Smooth muscle cell (in vitro differentiated cells): ENCODE data around the gene ZNF154. TPM values are rescaled to one million over a fixed set of nuclear protein-coding genes. Genes with fewer than 3 reads are reported as not detected.
A peak's percentile ranks its signal among the peaks of the same experiment; 100 is the strongest.

Experiments used
- DNase-seq: peaks from one replicate; lab custom pipeline; 2025; ENCODE audit not compliant: unreplicated experiment; lab: John Stamatoyannopoulos, UW
- H2AFZ ChIP-seq: fragments of 200-600 bp; sonication (generic); 2 replicates; pipeline ENCODE4 v1.6.0; 2016; ENCODE audit warnings: antibody characterized with exemption, low read depth, mild to moderate bottlenecking
- H3F3A ChIP-seq: fragments of 200-600 bp; sonication (generic); 2 replicates; pipeline ENCODE4 v1.6.0; 2017; ENCODE audit warnings: antibody characterized with exemption, low read depth
- H3K27ac ChIP-seq: fragments of 200-600 bp; sonication (generic); 2 replicates; pipeline ENCODE4 v1.5.1; 2016; ENCODE audit warnings: low read depth, mild to moderate bottlenecking
- H3K27me3 ChIP-seq: fragments of 200-600 bp; sonication (generic); 2 replicates; pipeline ENCODE4 v1.6.1; 2016; ENCODE audit warnings: low read depth, mild to moderate bottlenecking
- H3K36me3 ChIP-seq: fragments of 200-600 bp; sonication (generic); 2 replicates; pipeline ENCODE4 v1.5.1; 2016; ENCODE audit warnings: low read depth
- H3K4me1 ChIP-seq: fragments of 200-600 bp; sonication (generic); 2 replicates; pipeline ENCODE4 v1.5.1; 2016; ENCODE audit warnings: low read depth
- H3K4me2 ChIP-seq: fragments of 200-600 bp; sonication (generic); 2 replicates; pipeline ENCODE4 v1.6.0; 2016; ENCODE audit warnings: mild to moderate bottlenecking
- H3K4me3 ChIP-seq: fragments of 200-600 bp; sonication (generic); 2 replicates; pipeline ENCODE4 v1.5.1; 2016; ENCODE audit warnings: mild to moderate bottlenecking
- H3K79me2 ChIP-seq: fragments of 200-600 bp; sonication (generic); 2 replicates; pipeline ENCODE4 v1.6.0; 2016; ENCODE audit warnings: low read depth, mild to moderate bottlenecking
- H3K9ac ChIP-seq: fragments of 200-600 bp; sonication (generic); 2 replicates; pipeline ENCODE4 v1.6.0; 2016; ENCODE audit warnings: low read depth
- H3K9me3 ChIP-seq: fragments of 200-600 bp; sonication (generic); replicated peaks from 2 replicates; pipeline ENCODE4 v1.5.1; 2016; ENCODE audit warnings: low read depth
- H4K20me1 ChIP-seq: fragments of 200-600 bp; sonication (generic); 2 replicates; pipeline ENCODE4 v1.6.0; 2016; ENCODE audit warnings: low read depth
- WGBS: methylation state at CpG from one replicate; pipeline ENCODE4 v1.1.7; 2016; ENCODE audit warnings: low lambda C conversion rate; 5-methylcytosine and 5-hydroxymethylcytosine counted together
- polyA plus RNA-seq: library from polyadenylated mRNA; unstranded; fragments of >200 nt; fragmentation: Nextera tagmentation; extraction: Ambion mirVana; gene quantifications from 2 replicates; pipeline ENCODE4 v1.2.1, GENCODE V29; 2016
- total RNA-seq: library from RNA; depleted of rRNA; stranded (reverse); fragments of >200 nt; gene quantifications from 2 replicates; pipeline ENCODE4 v1.2.3, GENCODE V29; 2014
- TF ChIP-seq, protein P1 (sequence below): fragments of 200-600 bp; sonication (generic); IDR thresholded peaks from 2 replicates; pipeline ENCODE4 v1.5.1; 2017; ENCODE audit warnings: borderline replicate concordance, mild to moderate bottlenecking, antibody characterized with exemption; ENCODE audit not compliant: insufficient read depth, poor library complexity, severe bottlenecking

The ZNF154 gene
- total and polyA plus RNA-seq, 2 experiments from 2014 or later = 3.3 to 9.6 TPM

- WGBS = 100% methylated on average over 4 of the region's 4 CpGs
Observed at GRCh38 chr19:57719901-57720519, 11.0 kb upstream of the ZNF154 start.

GRCh38 chr19:57719424-57719823 is 10.4 kb upstream of the ZNF154 start:
- Histone ChIP-seq H4K20me1 (no peaks in the 10 kb centered on the region), H3K4me2 (no peak overlapping the region), H3K27ac (no peak overlapping the region), H3F3A (no peaks in the 10 kb centered on the region), H3K4me3 (no peak overlapping the region), H3K9me3 (peaks cover 25% of the 10 kb centered on the region), H3K27me3 (no peaks in the 10 kb centered on the region), H3K9ac (no peak overlapping the region), H2AFZ (no peak overlapping the region), H3K4me1 (no peaks in the 10 kb centered on the region), H3K36me3 (peaks cover 37% of the 10 kb centered on the region), H3K79me2 (peaks cover 3% of the 10 kb centered on the region)
- TF ChIP-seq, protein P1, sequence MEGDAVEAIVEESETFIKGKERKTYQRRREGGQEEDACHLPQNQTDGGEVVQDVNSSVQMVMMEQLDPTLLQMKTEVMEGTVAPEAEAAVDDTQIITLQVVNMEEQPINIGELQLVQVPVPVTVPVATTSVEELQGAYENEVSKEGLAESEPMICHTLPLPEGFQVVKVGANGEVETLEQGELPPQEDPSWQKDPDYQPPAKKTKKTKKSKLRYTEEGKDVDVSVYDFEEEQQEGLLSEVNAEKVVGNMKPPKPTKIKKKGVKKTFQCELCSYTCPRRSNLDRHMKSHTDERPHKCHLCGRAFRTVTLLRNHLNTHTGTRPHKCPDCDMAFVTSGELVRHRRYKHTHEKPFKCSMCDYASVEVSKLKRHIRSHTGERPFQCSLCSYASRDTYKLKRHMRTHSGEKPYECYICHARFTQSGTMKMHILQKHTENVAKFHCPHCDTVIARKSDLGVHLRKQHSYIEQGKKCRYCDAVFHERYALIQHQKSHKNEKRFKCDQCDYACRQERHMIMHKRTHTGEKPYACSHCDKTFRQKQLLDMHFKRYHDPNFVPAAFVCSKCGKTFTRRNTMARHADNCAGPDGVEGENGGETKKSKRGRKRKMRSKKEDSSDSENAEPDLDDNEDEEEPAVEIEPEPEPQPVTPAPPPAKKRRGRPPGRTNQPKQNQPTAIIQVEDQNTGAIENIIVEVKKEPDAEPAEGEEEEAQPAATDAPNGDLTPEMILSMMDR = no peak
- no peak for DNase-seq

More at GRCh38 chr19:57719901-57720519, 11.0 kb upstream of the ZNF154 start:
- H3K36me3 ChIP-seq = peaks cover 37% of the 10 kb centered on the region
- peaks cover 6% of the 10 kb centered on the region for H3K79me2 ChIP-seq
- H3F3A ChIP-seq = no peaks in the 10 kb centered on the region
- no peaks in the 10 kb centered on the region for H4K20me1 ChIP-seq
- H3K9ac ChIP-seq = no peak overlapping the region
- no peaks in the 10 kb centered on the region for H3K27me3 ChIP-seq
- H3K4me3 ChIP-seq = no peak overlapping the region
- no peak overlapping the region for H3K4me2 ChIP-seq
- H3K4me1 ChIP-seq = no peaks in the 10 kb centered on the region
- no peak for DNase-seq
- no peak overlapping the region for H2AFZ ChIP-seq
- H3K9me3 ChIP-seq = peaks cover 25% of the 10 kb centered on the region
- TF ChIP-seq, protein P1 = no peak
- no peak overlapping the region for H3K27ac ChIP-seq

DNA sequence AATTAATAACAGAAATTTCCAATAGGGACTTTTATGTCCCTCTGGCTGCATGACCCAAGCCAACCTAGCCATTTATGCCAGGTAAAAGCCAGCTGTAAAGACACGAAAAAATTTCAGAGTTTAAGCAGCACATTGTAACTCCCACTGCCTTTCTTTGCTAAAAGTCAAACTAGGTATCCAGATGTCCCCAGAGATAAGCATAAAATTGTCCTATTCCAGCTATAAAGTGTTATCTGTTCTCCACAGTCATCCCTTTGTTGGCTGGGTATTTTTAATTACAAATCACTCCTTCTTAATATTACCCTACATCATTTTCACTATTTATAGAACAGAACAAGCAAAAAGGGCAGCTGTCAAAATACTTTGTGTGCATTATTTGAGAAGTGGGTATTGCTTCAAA is 3.2 kb upstream of the ZNF154 start:
- Histone ChIP-seq H2AFZ (no peak overlapping the region), H3K36me3 (no peaks in the 10 kb centered on the region), H3K9ac (no peak overlapping the region), H3K27me3 (no peaks in the 10 kb centered on the region), H3K4me3 (no peak overlapping the region), H3K27ac (no peak overlapping the region), H3K4me1 (peaks cover 4% of the 10 kb centered on the region), H3F3A (no peaks in the 10 kb centered on the region), H3K9me3 (no peaks in the 10 kb centered on the region), H3K79me2 (peaks cover 12% of the 10 kb centered on the region), H3K4me2 (no peak overlapping the region), H4K20me1 (no peaks in the 10 kb centered on the region)
- TF ChIP-seq, protein P1 = no peak
- WGBS = 71% methylated on average over 1 of the region's 1 CpG
- DNase-seq = no peak

- peak overlapping the region; percentile 91 for H3K4me2 ChIP-seq
- H3K4me3 ChIP-seq = peak overlapping the region; percentile 89
- DNase-seq = no peak
- peaks cover 13% of the 10 kb centered on the region for H4K20me1 ChIP-seq
- TF ChIP-seq, protein P1 = no peak
- peaks cover 38% of the 10 kb centered on the region for H3K79me2 ChIP-seq
- no peaks in the 10 kb centered on the region for H3K9me3 ChIP-seq
- H3F3A ChIP-seq = no peaks in the 10 kb centered on the region
- H3K4me1 ChIP-seq = peaks cover 6% of the 10 kb centered on the region
- WGBS = 64% methylated on average over 15 of the region's 15 CpGs
- H2AFZ ChIP-seq = peak overlapping the region; percentile 94
- no peak overlapping the region for H3K9ac ChIP-seq
- no peaks in the 10 kb centered on the region for H3K27me3 ChIP-seq
- no peak overlapping the region for H3K27ac ChIP-seq
- H3K36me3 ChIP-seq = no peaks in the 10 kb centered on the region
Observed at GRCh38 chr19:57709616-57710015, 612 bp upstream of the ZNF154 start.
